ENCODE measurements around the gene RER1.

RER1 gene

GRCh38 chr1:2392686-2393085, 1.0 kb downstream of the RER1 start:
- DNase-seq: no peak

GRCh38 chr1:2393471-2393877, 1.8 kb downstream of the RER1 start:
- DNase-seq: no peak

DNA sequence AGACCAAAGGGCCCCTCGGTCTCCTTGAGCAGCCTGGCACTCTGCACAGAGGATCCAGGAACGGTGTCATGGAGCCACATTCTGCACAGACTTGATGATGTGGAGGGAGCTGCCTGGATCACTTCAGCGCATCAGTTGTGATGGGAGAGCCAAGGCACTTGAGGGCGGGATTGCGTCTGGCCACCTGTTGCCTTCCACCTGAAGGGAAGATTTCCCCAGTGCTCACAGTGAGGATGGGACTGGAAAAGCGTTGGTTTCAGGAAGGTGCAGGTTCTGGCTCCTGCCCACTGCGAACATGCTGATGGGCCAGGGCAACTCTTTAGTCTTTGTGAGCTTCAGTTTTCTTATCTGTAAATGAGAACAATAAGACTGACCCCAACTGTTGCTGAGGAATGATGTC, 2.6 kb downstream of the RER1 start:
- no peak for DNase-seq

DNA sequence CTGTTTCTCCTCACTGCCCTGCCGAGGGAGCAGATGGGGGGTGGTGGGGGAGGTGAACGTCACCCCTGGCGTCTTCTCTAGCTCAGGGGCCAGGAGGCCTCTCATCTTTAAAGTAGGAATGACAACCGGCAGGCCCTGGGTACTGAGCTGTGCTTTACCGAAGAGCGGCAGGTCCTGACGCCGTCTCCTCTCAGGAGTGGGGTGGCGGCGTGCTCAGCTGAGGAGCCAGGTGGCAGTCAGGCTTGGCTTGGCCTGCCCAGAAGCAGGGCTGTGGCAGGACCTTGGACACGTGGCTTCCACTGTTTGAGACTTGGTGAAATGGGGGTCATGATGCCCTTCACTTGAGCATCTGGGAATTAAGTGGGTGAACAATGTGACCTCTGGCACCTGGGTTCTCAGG, 3.1 kb downstream of the RER1 start:
- no peak for DNase-seq

DNA sequence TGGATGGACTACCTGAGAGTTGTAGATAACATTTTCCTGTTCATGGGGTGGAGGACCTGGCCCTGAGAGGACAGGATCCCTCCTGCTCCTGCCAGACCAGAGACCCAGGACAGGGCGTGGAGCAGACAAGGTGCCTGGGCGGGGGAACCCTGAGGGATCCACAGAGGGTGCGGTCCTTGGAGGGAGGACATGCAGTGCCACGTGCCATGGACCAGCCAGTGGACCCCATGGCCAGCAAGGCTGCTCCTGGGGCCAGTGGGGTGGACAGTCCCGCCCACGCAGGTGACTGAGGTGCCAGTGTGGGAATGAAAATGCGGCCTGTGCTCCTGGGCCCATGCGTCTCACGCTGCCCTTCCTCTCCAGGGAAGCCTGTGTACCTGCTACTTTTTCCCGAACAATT, 3.6 kb downstream of the RER1 start:
- no peak for DNase-seq

GRCh38 chr1:2396059-2396458, 4.4 kb downstream of the RER1 start:
- DNase-seq: no peak

GRCh38 chr1:2396476-2396875, 4.8 kb downstream of the RER1 start:
- DNase-seq: no peak

- DNase-seq: no peak
Observed at GRCh38 chr1:2397007-2397679, 5.5 kb downstream of the RER1 start.

- no peak for DNase-seq
Observed at GRCh38 chr1:2398871-2399270, 7.2 kb downstream of the RER1 start.

GRCh38 chr1:2399890-2400575, 8.4 kb downstream of the RER1 start:
- DNase-seq: no peak

DNA sequence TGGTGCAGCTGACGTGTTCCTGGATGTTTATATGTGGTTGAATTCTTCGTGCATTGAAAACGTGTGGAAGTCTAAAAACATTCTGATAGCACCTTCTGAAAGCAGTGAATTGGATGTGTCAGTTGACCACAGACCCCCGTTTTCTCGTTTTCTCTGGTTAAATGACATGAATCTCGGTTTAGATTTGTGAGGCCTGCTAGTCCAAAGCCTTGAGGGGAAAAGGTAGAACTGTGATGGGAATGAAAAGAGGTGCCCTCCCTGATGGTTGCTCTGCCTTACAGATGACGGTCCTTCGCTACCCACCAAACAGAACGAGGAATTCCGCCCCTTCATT, 8.9 kb downstream of the RER1 start:
- DNase-seq: no peak

GRCh38 chr1:2400950-2401649, 9.5 kb downstream of the RER1 start:
- no peak for DNase-seq

GRCh38 chr1:2402420-2402819, 10.8 kb downstream of the RER1 start:
- DNase-seq: no peak

GRCh38 chr1:2403273-2403672, 11.6 kb downstream of the RER1 start:
- no peak for DNase-seq

DNA sequence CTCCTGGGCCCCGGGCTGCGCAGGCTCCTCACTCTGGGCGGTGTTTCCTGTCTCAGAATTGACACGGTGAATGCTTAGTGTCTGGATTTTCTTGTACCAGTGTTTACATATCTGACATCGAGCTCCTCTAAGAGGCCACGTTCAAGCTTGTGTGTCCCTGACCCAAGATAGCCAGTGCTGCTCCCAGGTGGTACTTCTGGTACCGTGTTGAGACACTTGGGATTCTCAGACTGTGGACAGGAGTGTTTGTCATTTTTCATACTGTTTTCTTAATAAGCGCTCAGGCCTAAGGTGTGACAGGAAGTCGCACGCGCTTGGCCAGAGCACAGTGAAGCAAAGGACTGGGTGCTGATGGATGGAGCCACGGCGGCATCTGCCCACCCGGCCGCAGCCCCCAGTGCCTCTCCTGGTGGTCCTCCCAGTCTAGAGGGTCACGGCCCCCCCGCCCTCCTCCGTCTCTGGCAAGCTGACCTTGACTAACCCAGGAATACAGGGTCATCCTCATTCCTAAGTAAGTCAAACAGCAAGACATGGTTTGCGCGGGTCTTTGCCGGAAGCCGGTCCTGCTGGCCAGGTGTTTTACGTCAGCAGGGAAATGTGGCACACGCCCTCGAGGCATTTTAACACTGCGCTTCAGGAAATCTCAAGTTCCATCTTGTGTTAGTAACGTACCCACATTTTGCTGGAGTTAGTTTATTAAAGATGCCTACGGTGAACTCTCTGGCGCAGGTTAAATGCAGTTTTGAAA, 12.7 kb downstream of the RER1 start:
- no peak for DNase-seq

GRCh38 chr1:2404890-2405511, 13.4 kb downstream of the RER1 start:
- no peak for DNase-seq

- DNase-seq: no peak
Observed at GRCh38 chr1:2405588-2406295, 14.1 kb downstream of the RER1 start.

- no peak for DNase-seq
Observed at GRCh38 chr1:2406451-2407041, 14.9 kb downstream of the RER1 start.

DNA sequence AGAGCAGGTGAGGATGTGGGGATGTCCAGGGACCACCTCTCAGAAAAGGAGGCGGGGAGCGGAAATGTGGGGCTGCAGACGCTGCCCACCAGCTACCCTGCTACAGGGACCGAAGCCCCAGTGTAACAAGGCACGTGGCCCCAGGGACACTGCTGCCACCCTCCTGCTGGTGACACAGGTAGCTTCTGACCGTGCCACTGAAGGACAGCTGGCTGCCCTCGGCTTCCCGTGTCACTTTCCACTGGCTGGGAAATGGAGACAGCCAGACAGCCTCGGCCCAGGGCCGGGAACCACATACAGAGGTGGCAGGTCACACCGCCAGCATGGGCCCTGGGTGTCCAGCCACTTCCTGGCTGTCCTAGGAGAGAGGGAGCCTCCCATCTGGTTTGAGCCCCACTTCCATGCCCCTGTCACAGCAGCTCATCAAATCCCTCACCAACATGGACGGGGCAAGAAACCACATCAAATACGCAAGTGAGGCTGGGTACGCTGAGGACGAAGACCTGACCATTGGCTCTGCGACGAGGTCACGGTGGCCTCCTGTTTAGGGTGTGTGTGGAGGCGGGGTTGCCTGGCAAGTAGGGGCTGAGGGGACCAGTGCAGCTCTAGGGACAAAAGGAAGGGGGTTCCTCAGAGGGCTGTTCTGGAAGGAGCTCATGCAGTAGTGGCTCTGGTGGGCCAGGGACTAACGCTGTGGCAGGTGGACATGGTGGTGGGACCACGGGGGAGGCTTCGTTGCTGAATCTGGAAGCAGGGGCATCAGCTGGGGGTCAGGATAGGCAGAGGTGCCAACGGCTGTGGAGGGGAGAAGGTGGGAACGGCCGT, 15.7 kb downstream of the RER1 start:
- DNase-seq: no peak

GRCh38 chr1:2407991-2408275, 16.3 kb downstream of the RER1 start:
- DNase-seq: no peak

- DNase-seq: no peak
Observed at GRCh38 chr1:2408456-2408855, 16.8 kb downstream of the RER1 start.
